GM23338 (cell line): ENCODE data around the gene OPN1LW. TPM values are rescaled to one million over a fixed set of nuclear protein-coding genes. Genes with fewer than 3 reads are reported as not detected.

Experiments
- ATAC-seq: fragments of 200-7000 bp; cut with Tn5 transposase; 3 replicates; pipeline ENCODE4 v1.9.1; 2020
- DNase-seq: peaks from one replicate; pipeline ENCODE4 v3.0.0-alpha.2; 2015; ENCODE audit warnings: low spot score
- H2AFZ ChIP-seq: fragments of 200-600 bp; sonication (generic); 2 replicates; pipeline ENCODE4 v1.8.0; 2016; ENCODE audit warnings: antibody characterized with exemption, mild to moderate bottlenecking, moderate library complexity
- H3F3A ChIP-seq: fragments of 200-600 bp; sonication (generic); replicated peaks from 2 replicates; pipeline ENCODE4 v1.8.0; 2017; ENCODE audit warnings: antibody characterized with exemption, mixed run types, low read depth
- H3K27ac ChIP-seq: fragments of 200-600 bp; sonication (generic); 2 replicates; pipeline ENCODE4 v1.6.1; 2016; ENCODE audit warnings: low read depth
- H3K27me3 ChIP-seq: fragments of 200-600 bp; sonication (generic); 2 replicates; pipeline ENCODE4 v1.8.0; 2016; ENCODE audit warnings: mild to moderate bottlenecking, mixed run types, moderate library complexity; ENCODE audit not compliant: insufficient read depth
- H3K36me3 ChIP-seq: fragments of 200-600 bp; sonication (generic); 2 replicates; pipeline ENCODE4 v1.8.0; 2016; ENCODE audit warnings: mild to moderate bottlenecking; ENCODE audit not compliant: insufficient read depth
- H3K4me1 ChIP-seq: fragments of 200-600 bp; sonication (generic); 2 replicates; pipeline ENCODE4 v1.8.0; 2016; ENCODE audit warnings: mild to moderate bottlenecking, moderate library complexity; ENCODE audit not compliant: insufficient read depth
- H3K4me2 ChIP-seq: fragments of 200-600 bp; sonication (generic); 2 replicates; pipeline ENCODE4 v1.7.1; 2017; ENCODE audit warnings: mixed run types
- H3K4me3 ChIP-seq: fragments of 200-600 bp; sonication (generic); 2 replicates; pipeline ENCODE4 v1.6.1; 2016; ENCODE audit warnings: mixed run types
- H3K79me2 ChIP-seq: fragments of 200-600 bp; sonication (generic); replicated peaks from 2 replicates; pipeline ENCODE4 v1.8.0; 2017; ENCODE audit warnings: mild to moderate bottlenecking; ENCODE audit not compliant: insufficient read depth
- H3K9me2 ChIP-seq: fragments of 200-600 bp; sonication (generic); 2 replicates; pipeline ENCODE4 v1.8.0; 2017; ENCODE audit not compliant: insufficient read depth
- H4K20me1 ChIP-seq: fragments of 200-600 bp; sonication (generic); replicated peaks from 2 replicates; pipeline ENCODE4 v1.8.0; 2017; ENCODE audit warnings: mild to moderate bottlenecking; ENCODE audit not compliant: insufficient read depth
- H3K27ac Mint-ChIP-seq: 2 replicates; pipeline ENCODE4 v1.8.0; 2020; ENCODE audit warnings: inconsistent platforms, mild to moderate bottlenecking, moderate library complexity, mixed read lengths
- H3K27me3 Mint-ChIP-seq: 3 replicates; pipeline ENCODE4 v1.8.0; 2022; ENCODE audit warnings: low read depth, mild to moderate bottlenecking, moderate library complexity, mixed read lengths, inconsistent platforms; ENCODE audit not compliant: insufficient read depth, poor library complexity
- H3K36me3 Mint-ChIP-seq: 3 replicates; pipeline ENCODE4 v1.8.0; 2021; ENCODE audit warnings: low read depth, mild to moderate bottlenecking, inconsistent platforms, moderate library complexity, mixed read lengths
- H3K4me1 Mint-ChIP-seq: 3 replicates; pipeline ENCODE4 v1.8.0; 2020; ENCODE audit warnings: mild to moderate bottlenecking, inconsistent platforms, mixed read lengths
- H3K4me3 Mint-ChIP-seq: 3 replicates; pipeline ENCODE4 v1.8.0; 2021; ENCODE audit warnings: moderate library complexity, mild to moderate bottlenecking, inconsistent platforms, mixed read lengths
- H3K9me3 Mint-ChIP-seq: 3 replicates; pipeline ENCODE4 v1.8.0; 2020; ENCODE audit warnings: moderate library complexity, mild to moderate bottlenecking, inconsistent platforms, mixed read lengths
- CREB1 ChIP-seq: fragments of 250-450 bp; sonication (Bioruptor Pico); IDR thresholded peaks from 2 replicates; pipeline ENCODE4 v1.5.0; 2020; ENCODE audit warnings: low read depth, mild to moderate bottlenecking, moderate library complexity
- CTCF ChIP-seq, 2 experiments: fragments of 200-600 bp in 1 of 2; sonication (generic) in 1 of 2; conservative IDR thresholded peaks; 2 replicates each; pipeline versions ENCODE4 v1.5.1 to v1.6.1; 2016 to 2017; ENCODE audit warnings: antibody characterized with exemption in 2 of 2, low read depth in 2 of 2, mild to moderate bottlenecking in 2 of 2, moderate library complexity in 1 of 2
- ETS1 ChIP-seq: IDR thresholded peaks from 2 replicates; pipeline ENCODE4 v1.6.1; 2016; ENCODE audit warnings: antibody characterized with exemption
- EZH2 ChIP-seq: fragments of 200-600 bp; sonication (generic); IDR thresholded peaks from one replicate; pipeline ENCODE4 v1.8.0; 2017; ENCODE audit warnings: antibody characterized with exemption, mild to moderate bottlenecking, low read depth; ENCODE audit not compliant: unreplicated experiment
- EZH2phosphoT487 ChIP-seq: fragments of 200-600 bp; sonication (generic); IDR thresholded peaks from one replicate; pipeline ENCODE4 v1.8.1; 2018; ENCODE audit warnings: antibody characterized with exemption; ENCODE audit not compliant: unreplicated experiment
- NANOG ChIP-seq: IDR thresholded peaks from 2 replicates; pipeline ENCODE4 v1.6.1; 2016; ENCODE audit warnings: antibody characterized with exemption, borderline replicate concordance
- REST ChIP-seq: IDR thresholded peaks from one replicate; pipeline ENCODE4 v1.6.1; 2018; ENCODE audit warnings: antibody characterized with exemption; ENCODE audit not compliant: unreplicated experiment
- STAT1 ChIP-seq: IDR thresholded peaks from one replicate; pipeline ENCODE4 v1.6.1; 2016; ENCODE audit warnings: antibody characterized with exemption; ENCODE audit not compliant: unreplicated experiment
- ZNF114 ChIP-seq: fragments of 250-450 bp; sonication (Bioruptor Pico); IDR thresholded peaks from 2 replicates; pipeline ENCODE4 v1.5.0; 2020; ENCODE audit warnings: mild to moderate bottlenecking, moderate library complexity
- polyA plus RNA-seq: library from polyadenylated mRNA; unstranded; fragments of >200 nt; fragmentation: Nextera tagmentation; extraction: Ambion mirVana; gene quantifications from 2 replicates; pipeline ENCODE4 v1.2.1, GENCODE V29; 2016
- total RNA-seq: library from RNA; depleted of rRNA; stranded (reverse); fragments of >200 nt; shearing (Covaris generic); gene quantifications from 2 replicates; pipeline ENCODE4 v1.2.3, GENCODE V29; 2014

The OPN1LW gene
- total and polyA plus RNA-seq, 2 experiments from 2014 or later = not detected

- TF ChIP-seq EZH2phosphoT487 = no peak
- TF ChIP-seq CREB1 (CRISPR knock-in tag) = peak; percentile 38; the same call in 1 of the 2 replicates
- TF ChIP-seq CTCF (conservative IDR thresholded peaks at IDR 0.05; ENCODE audit: low read depth in 2 of 2) = no peak
- TF ChIP-seq ETS1 = no peak
Observed at GRCh38 chrX:154097589-154098541, 46.2 kb upstream of the OPN1LW start, which contains the start of gene MECP2 (continued).

GRCh38 chrX:154098551-154098950 lies 45.5 kb upstream of the OPN1LW start:
- ATAC-seq = no peak
- H3K4me3 ChIP-seq = no peak overlapping the region; the same call in 1 of the 2 replicates
- H4K20me1 ChIP-seq = no peaks in the 10 kb centered on the region; the same call in 1 of the 2 replicates
- no peaks in the 10 kb centered on the region for H3K9me2 ChIP-seq
- Mint-ChIP-seq H3K4me1 (peaks cover 34% of the 10 kb centered on the region), H3K27me3 (peaks cover 11% of the 10 kb centered on the region), H3K9me3 (no peaks in the 10 kb centered on the region), H3K27ac (peak overlapping the region; percentile 52; the same call in 1 of the 2 replicates), H3K4me3 (peak overlapping the region; percentile 69), H3K36me3 (no peaks in the 10 kb centered on the region)
- H3K27ac ChIP-seq = no peak overlapping the region
- no peak for DNase-seq
- peaks cover 31% of the 10 kb centered on the region for H3K79me2 ChIP-seq
- peaks cover 22% of the 10 kb centered on the region for H3K4me1 ChIP-seq
- no peaks in the 10 kb centered on the region for H3F3A ChIP-seq
- H3K27me3 ChIP-seq = no peaks in the 10 kb centered on the region
- no peaks in the 10 kb centered on the region for H3K36me3 ChIP-seq
- H3K4me2 ChIP-seq = peak overlapping the region; percentile 74
- H2AFZ ChIP-seq = no peak overlapping the region
- no peak for TF ChIP-seq NANOG
- TF ChIP-seq ZNF114 = no peak
- TF ChIP-seq EZH2phosphoT487 = no peak
- no peak for TF ChIP-seq CREB1 (CRISPR knock-in tag)
- TF ChIP-seq CTCF (conservative IDR thresholded peaks at IDR 0.05; ENCODE audit: low read depth in 2 of 2) = no peak
- no peak for TF ChIP-seq REST
- no peak for TF ChIP-seq STAT1
- TF ChIP-seq EZH2 = no peak
- TF ChIP-seq ETS1 = no peak
